BJ (cell line): Measurements from ENCODE around the gene NGEF. TPM values are rescaled to one million over a fixed set of nuclear protein-coding genes. Genes with fewer than 3 reads are reported as not detected.
A peak's percentile ranks its signal among the peaks of the same experiment; 100 is the strongest.

ENCODE experiments used
- CTCF ChIA-PET: fragments of 350-600 bp; formaldehyde crosslinking; extraction: SDS; loops from one replicate; lab custom pipeline; 2021; ENCODE audit warnings: antibody characterized with exemption, inconsistent platforms; lab: Yijun Ruan, JAX
- POLR2A ChIA-PET: fragments of 300-600 bp; sonication (Branson Sonifier 250); formaldehyde crosslinking; extraction: SDS; loops from one replicate; lab custom pipeline; 2021; ENCODE audit warnings: antibody characterized with exemption; lab: Charles Lee
- DNase-seq: peaks from one replicate; pipeline ENCODE4 v3.0.0-alpha.2; 2011; ENCODE audit warnings: low read depth
- H3K27me3 ChIP-seq: 2 replicates; pipeline ENCODE4 v1.6.0; 2011; ENCODE audit warnings: low read length; ENCODE audit not compliant: control insufficient read depth, insufficient read depth
- H3K36me3 ChIP-seq: 2 replicates; pipeline ENCODE4 v1.5.1; 2011; ENCODE audit warnings: low read length; ENCODE audit not compliant: control insufficient read depth, insufficient read depth
- H3K4me3 ChIP-seq: 2 replicates; pipeline ENCODE4 v1.5.1; 2011; ENCODE audit warnings: low read depth, mild to moderate bottlenecking, control low read depth, low read length
- polyA plus RNA-seq: library from polyadenylated mRNA; depleted of rRNA; stranded (reverse); fragments of >200 nt; gene quantifications from 2 replicates; pipeline ENCODE4 v1.2.3, GENCODE V29; 2011
- TF ChIP-seq, protein P1 (sequence below): IDR thresholded peaks from 2 replicates; pipeline ENCODE4 v1.5.1; 2011; ENCODE audit warnings: low read depth, mild to moderate bottlenecking, control low read depth, inconsistent platforms, low read length, moderate library complexity; ENCODE audit not compliant: insufficient read depth

Gene NGEF
- polyA plus RNA-seq, 1 experiment: 0.23 TPM

DNA sequence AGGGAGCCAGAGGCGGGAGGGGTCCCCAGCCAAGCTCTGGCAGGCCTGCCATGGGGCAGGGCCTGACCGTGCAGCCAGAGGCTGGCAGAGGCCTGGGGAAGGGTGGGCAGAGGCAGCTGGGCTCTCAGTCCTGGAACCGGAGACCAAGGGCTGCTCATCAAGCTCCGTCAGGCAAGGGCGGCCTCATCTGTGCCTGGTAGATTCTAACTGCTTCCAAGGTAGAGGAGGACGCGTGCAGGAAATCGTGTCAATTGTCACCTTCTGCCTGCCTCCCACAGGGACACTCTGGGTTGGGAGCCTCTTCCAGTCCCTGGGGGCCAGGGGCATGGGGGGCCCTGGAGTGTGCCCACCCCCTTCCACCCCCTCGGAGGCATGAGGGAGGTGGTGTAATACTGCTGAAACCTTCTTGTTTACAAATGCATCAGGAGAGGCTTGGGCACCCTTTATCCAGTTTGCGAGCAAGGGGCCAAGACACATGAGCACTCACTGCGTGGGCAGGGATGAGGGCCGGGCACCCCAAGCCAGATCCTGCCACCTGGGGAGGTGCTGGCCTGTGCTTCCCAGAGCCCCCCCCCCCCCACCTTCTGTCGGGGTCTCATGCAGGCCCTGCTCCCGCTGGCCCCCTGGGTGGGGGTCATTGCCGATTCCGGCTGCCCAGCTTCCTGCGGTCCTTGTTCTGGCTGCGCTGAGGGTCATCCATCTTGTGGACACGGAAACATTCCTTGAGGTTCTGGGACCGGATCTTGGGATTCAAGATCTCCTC, 134.0 kb downstream of the NGEF start:
- TF ChIP-seq, protein P1, sequence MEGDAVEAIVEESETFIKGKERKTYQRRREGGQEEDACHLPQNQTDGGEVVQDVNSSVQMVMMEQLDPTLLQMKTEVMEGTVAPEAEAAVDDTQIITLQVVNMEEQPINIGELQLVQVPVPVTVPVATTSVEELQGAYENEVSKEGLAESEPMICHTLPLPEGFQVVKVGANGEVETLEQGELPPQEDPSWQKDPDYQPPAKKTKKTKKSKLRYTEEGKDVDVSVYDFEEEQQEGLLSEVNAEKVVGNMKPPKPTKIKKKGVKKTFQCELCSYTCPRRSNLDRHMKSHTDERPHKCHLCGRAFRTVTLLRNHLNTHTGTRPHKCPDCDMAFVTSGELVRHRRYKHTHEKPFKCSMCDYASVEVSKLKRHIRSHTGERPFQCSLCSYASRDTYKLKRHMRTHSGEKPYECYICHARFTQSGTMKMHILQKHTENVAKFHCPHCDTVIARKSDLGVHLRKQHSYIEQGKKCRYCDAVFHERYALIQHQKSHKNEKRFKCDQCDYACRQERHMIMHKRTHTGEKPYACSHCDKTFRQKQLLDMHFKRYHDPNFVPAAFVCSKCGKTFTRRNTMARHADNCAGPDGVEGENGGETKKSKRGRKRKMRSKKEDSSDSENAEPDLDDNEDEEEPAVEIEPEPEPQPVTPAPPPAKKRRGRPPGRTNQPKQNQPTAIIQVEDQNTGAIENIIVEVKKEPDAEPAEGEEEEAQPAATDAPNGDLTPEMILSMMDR: no peak
- Histone ChIP-seq H3K27me3 (peaks cover 2% of the 10 kb centered on the region), H3K4me3 (no peak overlapping the region), H3K36me3 (no peaks in the 10 kb centered on the region)
- CTCF ChIA-PET: interaction anchor here (0.6 kb wide), 1 partner anchor 171 kb away, joined by 3 read pairs; no protein-coding TSS in a partner anchor
- DNase-seq: no peak
- POLR2A ChIA-PET: no interaction called here

DNA sequence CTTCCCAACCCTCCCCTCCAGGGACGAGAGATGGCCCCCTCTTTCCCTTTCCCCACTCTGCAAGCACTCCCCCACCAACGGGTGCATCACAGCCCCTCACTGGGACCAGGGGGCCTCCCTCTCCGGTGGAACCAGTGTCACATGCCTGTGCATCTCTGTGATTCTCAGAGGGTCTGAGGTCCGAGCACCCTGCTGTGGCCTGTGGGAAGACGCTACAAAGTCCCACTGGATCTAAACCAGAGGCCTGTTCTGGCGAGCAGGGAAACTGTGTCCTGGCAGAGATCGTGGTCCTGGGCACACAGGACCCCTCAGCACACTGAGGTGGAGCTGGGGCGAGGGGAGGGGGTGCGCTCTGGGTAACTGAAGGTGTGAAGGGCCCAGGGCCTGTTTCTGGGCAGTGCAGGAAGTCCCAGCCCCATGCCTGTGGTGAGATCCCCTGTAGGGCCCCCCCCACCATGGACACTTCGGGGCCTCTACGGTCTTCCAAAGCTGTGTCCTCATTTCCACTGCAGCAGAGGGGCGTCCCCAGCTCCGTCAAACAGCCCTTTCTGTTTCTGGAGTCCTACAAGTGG, 135.0 kb downstream of the NGEF start:
- TF ChIP-seq, protein P1: no peak
- POLR2A ChIA-PET: no interaction called here
- Histone ChIP-seq H3K27me3 (peaks cover 2% of the 10 kb centered on the region), H3K36me3 (no peaks in the 10 kb centered on the region), H3K4me3 (no peak overlapping the region)
- no peak for DNase-seq
- CTCF ChIA-PET: no interaction called here

DNA sequence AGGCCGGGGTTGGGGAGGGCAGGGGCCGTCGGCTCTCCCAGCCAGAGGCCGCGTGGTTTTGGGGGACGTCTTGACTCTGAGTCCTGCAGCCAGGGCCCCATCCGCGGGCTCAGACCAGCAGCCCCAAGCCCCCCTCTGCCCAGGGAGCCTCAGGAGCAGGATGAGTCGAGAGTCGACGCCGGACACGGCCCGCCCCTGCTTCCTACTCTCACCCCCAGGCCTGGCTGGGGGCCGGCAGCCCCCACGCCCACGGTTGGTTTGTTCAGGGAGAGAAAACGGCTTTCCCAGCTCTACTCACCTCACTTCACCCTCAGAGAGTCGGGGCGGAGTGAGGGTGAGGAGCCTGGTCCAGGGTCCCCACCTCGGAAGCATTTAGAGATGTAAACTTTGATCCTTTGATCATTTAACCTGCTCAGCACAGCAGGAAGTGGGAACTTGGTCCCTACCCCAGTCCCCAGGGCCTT, 136.0 kb downstream of the NGEF start:
- no peak for DNase-seq
- TF ChIP-seq, protein P1: no peak
- Histone ChIP-seq H3K4me3 (no peak overlapping the region), H3K27me3 (peaks cover 2% of the 10 kb centered on the region), H3K36me3 (no peaks in the 10 kb centered on the region)
- POLR2A ChIA-PET: no interaction called here
- CTCF ChIA-PET: no interaction called here

DNA sequence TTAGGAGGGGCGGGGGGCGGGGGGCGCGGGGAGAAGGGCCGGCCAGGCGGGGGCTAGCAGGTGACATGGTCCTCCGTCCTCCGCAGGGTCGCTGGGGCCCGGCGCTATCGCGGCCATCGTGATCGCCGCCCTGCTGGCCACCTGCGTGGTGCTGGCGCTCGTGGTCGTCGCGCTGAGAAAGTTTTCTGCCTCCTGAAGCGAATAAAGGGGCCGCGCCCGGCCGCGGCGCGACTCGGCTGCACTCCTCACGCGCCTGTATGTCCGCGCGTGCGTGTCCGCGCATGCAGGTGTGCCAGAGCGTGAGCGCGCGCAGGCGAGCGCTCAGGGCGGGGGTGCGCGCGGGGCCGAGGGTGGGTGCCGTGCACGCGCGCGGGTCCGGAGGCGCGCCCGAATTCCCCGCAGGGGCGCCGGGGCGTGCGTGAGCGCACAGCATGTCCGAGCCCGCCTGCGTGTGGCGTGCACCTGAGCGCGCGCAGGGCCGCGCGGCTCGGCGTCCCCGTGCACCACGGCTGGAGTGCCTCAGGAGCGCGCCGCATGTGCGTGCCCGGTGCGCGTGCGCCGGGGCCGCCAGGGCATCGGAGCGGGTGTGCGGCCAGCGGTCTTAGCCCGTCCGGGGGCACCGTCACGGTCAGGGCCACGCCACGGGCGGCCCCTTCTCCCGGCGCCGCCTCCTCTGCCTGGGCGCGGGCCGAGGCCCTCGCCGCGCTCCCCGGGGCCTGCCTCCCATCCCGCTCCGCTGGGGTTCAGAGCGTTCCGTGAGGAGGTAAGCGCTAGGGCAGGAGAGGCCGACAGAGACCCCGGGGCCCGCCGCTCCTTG, 136.7 kb downstream of the NGEF start:
- ChIA-PET CTCF (interaction anchor here (0.9 kb wide), 1 partner anchor 15 kb away, joined by 4 read pairs; no protein-coding TSS in a partner anchor), POLR2A (no interaction called here)
- no peak for DNase-seq
- H3K36me3 ChIP-seq: no peaks in the 10 kb centered on the region
- H3K4me3 ChIP-seq: peak overlapping the region; percentile 21
- TF ChIP-seq, protein P1: 0 out of 2 replicates have a peak, but pooled peaks have one; percentile 16
- H3K27me3 ChIP-seq: peaks cover 2% of the 10 kb centered on the region
